NCI-H748 (cell line): ENCODE measurements around the gene SRGAP2B.
"Not testable (repeated sequence)": the region's sequence is repeated elsewhere in the genome, so short reads cannot be mapped to it uniquely, and the experiment has no call there.

Experiments
- DNase-seq: peaks from one replicate; lab custom pipeline; 2025; ENCODE audit not compliant: unreplicated experiment; lab: John Stamatoyannopoulos, UW

Gene SRGAP2B

DNA sequence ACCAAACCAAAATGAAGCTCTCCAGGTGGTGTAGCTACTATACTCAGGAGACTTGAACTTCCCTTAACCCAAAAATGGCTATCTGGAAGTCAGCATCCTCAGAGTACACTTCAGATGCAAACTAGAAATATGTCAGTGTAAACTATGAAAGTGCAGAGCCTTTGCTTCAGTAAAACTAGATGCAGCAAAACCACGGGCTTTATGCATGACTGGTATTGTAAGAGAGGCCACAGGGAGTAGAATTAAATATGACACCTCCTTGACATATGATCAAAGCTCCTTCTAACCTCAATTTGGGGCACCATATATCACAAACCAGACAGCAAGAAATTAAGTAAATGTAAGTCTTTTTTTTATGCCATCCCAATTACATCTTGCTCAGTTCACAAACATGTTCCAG lies 47.6 kb downstream of the SRGAP2B start:
- DNase-seq = not testable (repeated sequence)

DNA sequence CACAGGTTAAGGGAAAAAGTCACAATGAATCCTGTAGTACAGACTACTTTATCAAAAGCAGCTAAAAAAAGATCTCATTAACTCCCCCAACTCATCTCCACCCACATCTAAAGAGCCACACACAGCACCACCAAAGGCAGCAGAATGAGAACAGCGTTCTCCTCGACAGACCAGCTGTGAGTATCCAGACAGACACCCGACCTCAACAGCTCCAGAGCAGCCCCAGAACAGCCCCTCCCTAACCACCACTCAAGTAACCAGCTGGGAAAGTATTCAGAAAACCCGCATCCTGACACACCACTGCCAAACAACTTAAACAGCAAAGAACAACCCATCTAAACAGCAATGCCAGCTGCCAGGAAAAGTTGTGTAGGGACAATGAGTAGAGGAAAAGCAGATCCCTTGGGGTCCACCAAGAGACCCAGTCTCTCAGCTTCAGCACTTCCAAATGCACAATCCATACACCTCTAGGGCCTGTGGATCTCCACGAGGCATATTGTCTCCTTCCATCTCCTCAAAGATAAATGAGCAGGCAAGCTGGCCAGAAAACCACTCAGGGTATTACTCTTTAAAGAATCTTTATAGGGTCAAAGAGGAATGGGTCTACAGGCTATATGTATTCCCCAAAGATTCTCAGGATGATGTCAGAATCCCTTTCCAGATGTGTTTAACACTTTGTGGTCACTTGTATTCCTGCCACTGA lies 49.4 kb downstream of the SRGAP2B start:
- not testable (repeated sequence) for DNase-seq

DNA sequence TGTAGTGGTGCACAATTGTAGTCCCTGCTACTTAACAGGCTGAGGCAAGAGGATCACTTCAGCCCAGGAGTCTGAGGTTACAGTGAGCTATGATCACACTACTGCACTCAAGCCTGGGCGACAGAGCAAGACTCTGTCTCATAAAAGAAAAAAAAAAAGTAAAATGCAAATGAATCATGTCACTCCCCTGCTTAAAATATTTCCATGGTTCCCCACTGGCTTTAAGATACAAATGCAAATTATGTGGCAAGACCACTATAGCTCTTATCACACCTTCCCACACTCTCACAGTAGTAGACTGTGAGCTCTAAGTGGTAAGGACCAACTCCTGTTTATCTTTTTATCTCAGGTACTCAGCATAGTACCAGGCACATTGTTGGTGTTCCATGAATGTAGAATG lies 53.6 kb downstream of the SRGAP2B start:
- DNase-seq = not testable (repeated sequence)

DNA sequence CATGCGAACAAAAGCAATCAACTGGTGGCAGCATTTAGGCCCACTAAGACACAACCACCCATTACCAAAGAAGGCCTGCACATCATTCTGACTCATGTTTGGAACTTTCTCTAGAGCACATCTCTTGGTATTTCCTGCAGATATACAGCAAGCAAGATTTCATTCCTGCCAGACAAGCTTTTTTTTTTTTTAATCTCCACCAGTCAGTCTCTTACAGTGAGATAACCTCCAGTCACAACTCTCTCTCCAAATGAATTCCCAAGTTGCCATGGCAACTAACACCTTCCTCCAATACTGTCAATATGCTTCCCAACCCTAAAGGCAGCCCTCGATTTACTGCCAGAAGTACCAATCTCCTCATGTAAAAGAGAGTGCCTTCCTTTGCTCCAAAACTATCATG lies 59.1 kb downstream of the SRGAP2B start:
- DNase-seq = not testable (repeated sequence)

DNA sequence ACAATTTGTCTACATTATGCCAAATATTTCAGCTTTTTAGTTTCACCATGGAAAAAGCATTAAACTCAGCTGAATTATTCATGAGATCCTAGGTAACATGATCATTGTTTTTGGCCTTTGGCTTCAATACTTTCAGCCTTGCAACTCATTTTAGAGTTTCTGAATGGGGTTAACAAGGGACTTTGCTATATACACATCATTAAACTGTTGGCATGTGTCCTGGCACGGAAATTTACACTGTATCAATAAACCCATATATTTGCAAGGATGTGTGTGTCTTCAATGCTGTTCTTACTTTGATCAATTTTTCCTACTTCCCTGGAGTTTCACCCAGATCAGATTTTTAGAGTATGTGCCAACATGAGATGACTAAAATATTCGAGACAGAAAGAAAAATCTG lies 61.6 kb downstream of the SRGAP2B start:
- DNase-seq = not testable (repeated sequence)

DNA sequence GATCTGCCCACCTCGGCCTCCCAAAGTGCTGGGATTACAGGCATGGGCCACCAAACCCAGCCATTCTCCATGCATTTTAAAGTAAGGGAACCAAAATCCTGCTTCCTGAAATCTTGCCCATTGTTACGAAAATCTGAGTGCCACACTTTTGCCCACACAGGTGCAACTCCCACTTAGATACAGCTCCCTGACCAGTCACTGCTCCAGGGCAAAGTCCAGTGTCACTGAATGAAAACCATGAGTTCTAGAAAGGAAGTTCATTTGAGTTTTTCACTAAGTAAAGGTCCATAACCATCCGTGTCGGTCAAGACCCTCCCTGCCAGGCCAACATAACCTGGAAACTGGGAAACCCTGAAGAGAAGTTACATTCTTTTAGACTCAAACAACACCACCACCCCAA lies 67.9 kb downstream of the SRGAP2B start:
- DNase-seq = not testable (repeated sequence)

DNA sequence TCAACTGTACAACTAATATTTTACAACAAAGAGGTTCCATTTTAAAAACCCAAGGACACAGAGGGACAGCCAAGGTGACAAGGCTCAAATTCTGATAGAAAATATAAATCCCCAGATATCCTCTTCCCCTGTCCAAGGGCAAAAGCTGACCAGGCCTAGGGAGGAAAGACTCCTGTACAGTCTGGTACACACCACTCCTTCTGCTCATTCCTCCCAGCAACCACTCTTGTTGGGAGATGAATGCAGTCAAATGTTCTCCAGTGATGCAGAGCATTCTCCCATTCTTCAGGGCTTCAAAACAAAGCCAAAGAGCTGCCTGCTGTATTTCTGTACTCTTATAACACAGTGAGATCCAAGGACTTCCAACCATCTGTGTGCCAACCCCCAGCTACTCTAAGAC lies 69.8 kb downstream of the SRGAP2B start:
- not testable (repeated sequence) for DNase-seq

DNA sequence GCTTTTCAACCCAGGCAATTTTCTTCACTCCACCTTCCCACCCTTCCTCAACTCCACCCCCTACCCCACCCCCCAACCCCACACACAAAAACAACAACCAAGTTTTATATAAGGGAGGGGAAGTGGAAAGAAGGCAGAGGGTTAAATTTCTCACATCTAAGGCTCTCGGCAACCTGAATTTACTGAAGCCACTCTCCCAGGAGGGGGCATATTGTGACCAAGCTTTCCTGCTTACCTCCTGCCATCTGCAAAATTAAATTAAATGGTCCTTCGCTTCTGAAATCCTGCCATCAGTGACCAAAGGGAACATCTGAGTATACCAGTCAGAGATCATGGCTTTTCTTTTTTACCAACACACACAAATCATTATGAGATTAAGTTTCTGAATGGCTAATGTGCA lies 72.9 kb downstream of the SRGAP2B start:
- peak; percentile 11 for DNase-seq

DNA sequence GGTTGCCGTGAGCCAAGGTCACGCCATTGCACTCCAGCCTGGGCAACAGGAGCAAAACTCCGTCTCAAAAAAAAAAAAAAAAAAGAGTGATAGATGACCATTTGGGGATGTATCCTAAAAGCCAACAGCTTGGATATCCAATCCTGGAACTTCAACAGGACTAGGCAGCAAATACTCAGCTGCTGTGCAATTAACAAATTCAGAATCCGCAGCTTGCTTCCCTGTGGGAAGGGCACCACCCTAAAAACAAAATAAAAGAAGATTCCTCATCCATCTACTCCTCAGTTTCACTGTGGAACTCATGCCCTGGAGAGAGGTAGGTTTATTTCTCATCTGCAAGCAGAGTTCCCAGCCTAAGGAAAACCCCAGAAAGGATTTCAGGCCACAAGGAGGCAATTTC lies 73.4 kb downstream of the SRGAP2B start:
- DNase-seq = not testable (repeated sequence)

DNA sequence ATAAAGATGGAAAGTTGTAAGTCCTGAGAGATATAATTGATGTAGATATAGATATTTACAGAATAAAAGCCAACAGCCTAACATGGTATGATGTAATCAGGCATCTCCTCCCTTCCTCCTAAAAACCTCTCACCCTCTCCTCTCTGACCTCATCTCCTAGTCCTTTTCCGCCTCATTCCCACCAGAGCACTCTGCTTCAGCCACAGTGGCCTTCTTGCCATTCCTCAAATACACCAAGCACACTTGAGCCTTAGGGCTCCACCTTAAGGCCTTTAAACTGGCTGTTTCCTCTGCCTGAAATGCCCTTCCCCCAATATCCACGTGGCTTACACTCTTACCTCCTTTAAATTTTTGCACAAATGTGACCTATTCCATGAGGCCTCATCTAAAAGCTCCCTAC lies 75.4 kb downstream of the SRGAP2B start:
- not testable (repeated sequence) for DNase-seq

DNA sequence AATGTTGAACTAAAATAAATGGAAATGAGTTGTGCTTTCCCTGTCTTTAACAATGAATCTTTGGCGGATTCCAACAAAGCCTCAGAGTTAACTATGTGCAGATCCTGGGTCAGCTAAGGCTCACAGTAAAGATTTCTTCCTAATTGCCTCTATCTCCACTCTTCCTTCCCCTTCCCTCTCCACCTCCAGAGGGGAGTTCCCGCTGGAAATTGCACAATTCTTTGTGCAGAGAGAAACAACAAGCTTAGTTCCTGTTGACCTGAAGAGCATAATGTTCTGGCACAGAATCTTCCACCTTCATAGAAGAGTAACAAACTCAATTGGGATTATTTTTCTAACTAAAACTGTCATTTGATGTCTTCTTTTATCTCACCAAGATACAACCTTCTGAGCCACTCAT lies 77.4 kb downstream of the SRGAP2B start:
- not testable (repeated sequence) for DNase-seq

DNA sequence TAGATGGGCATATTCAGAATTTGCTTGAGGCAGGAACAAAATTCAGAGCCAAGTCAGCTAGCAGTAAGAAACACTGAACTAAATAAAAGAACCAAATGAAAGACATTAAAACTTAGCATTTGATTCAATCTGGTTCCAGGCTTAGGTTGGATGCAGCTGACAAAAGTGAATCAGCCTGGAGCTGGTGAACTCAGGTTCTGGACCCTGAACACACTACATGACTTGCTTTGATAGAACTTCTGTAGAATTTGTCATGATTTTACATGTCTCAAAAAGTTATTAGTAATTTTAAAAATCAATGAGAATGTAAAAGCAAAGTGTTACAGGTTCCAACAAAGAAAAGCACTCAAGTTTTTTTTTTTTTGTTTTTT lies 78.7 kb downstream of the SRGAP2B start:
- not testable (repeated sequence) for DNase-seq

DNA sequence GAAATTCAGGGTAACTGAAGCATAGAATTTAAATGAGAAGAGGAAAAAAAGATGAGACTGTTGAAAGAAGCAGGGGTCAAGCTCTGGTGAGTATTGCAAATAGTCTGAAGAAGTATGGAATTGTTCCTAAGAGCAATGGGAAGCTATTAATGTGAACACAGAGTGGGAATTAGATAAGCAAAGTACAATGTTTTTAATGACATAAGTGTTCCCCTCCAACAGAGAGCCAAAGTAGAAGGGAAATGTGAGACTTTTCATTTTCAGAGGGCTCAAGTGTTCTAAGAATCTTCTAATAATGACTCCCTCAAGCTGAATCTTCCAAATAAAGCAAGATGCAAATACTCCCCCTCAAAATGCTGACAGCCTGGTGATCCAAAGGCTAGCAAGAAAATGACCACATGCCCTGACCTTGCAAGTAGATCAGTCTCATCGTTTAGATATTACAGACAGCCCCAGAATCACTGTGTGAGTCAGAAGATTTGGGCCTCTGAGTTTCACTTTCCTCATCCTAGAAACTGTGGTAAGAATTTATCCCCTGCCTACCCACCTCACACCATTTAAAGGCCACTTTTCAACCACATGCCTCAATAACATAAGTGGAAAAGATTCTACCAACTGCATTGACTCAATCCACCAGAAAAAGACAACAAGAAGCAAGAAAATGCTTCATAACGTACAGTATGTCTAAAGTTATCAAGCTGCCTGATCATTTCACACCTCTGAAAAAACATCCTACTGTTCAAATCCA lies 79.2 kb downstream of the SRGAP2B start:
- not testable (repeated sequence) for DNase-seq

DNA sequence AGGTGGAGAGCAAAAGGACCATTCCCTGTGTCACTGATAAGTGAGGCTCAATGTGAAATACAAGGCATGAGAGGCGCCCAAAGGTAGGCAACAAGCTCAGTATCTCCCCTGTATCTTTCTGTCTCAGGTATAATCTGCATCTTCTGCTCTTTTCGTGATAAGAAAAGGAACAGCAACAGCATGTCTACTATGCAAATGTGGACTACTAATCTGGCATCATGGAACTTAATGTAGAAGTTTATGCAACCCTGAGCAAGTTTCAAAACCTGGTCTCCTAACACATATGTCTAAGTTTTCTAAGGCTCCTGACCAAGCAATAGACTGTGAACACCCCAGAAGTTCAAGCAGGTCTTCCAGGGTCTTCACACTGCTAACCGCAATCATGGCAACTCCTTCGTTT lies 81.8 kb downstream of the SRGAP2B start:
- DNase-seq = not testable (repeated sequence)

DNA sequence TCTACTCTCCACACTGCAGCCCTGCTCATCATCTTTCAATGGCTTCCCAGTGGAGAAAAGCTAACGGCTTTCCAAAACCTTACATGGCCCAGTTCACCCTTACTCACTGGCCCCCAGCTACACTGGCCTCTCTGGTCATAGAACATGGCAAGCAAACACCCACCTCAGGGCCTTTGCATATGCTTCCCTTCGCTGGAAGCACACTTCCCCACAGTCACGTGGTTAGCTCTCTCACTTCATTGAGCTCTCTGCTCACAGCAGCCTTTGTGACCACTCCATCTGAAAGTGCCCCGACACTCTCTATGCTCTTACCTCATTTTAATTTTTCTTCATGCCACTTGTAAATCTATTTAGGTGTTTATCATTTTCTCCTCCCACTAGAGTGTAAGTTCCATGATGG lies 83.3 kb downstream of the SRGAP2B start:
- not testable (repeated sequence) for DNase-seq

DNA sequence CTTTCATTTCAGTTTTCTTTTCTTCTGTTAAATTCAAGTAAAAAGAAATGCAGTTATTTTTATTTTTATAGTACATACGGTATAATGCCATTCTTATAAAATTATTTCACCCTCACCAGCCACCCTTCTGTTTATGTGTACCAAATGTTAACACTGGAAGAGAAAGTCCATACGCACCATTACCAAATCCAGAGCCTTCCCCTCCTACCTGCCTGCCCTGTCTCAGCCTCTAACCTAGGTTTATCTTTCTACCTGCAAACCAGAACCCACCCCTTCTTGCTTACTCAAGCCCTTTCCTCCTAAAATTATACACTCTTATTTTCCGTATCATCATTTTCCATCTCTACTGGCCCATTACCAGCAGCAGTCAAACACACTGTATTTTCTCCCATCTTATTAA lies 84.5 kb downstream of the SRGAP2B start:
- DNase-seq = not testable (repeated sequence)

DNA sequence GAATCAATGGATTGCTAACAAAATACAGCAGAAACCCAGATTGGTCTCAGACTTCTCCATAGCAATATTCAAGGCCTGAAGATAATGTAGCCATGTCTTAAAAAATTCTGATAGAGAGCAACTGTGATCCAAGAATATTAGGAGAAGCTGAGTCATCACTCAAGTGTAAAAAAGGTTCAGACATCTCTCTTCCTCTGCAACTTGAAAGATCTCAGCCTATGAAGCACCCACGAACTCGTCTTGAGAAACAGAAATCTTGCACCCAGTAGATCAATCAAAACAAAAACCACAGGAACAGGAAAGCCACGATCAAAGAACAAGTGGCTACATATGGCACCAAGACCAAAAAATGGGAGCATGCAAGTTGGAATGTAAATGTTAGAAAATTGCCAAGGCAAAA lies 85.2 kb downstream of the SRGAP2B start:
- DNase-seq = not testable (repeated sequence)

DNA sequence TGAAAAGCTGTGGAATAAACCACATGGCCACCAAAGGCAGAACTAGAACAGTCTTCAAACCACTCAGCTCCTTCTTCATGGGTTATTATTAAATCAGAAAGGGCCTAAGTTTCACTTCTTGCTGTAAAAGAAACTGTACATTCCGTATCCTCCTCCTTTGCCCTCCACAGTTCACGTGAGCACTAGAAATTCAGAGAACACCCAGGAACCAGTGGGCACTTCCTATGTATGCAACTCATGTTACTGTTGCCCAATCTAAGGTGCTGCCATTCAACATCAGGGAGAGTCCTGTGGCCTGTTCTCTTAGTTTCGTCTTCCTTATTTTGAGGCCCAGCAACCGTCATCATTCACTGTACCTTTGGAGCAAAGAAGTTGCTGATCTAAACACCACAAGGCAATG lies 86.7 kb downstream of the SRGAP2B start:
- not testable (repeated sequence) for DNase-seq

DNA sequence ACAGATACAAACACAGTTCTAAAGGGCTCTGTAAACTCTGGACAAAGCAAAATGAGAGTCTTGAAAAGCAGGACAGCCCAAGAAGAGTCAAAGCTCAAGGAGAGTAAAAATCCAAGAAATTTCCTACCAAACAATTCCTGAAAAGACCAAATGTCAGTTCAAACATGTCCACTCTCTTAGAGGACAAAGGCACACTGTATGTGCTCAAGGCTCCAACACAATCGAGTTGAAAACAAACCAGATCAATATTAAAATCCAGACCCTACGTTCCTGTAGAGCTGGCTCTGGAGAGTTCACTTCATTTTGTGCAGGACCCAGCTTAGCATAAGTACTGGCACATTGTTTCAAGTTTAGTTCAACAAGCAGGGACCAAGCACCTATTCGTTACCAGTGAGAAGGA lies 90.0 kb downstream of the SRGAP2B start:
- not testable (repeated sequence) for DNase-seq

DNA sequence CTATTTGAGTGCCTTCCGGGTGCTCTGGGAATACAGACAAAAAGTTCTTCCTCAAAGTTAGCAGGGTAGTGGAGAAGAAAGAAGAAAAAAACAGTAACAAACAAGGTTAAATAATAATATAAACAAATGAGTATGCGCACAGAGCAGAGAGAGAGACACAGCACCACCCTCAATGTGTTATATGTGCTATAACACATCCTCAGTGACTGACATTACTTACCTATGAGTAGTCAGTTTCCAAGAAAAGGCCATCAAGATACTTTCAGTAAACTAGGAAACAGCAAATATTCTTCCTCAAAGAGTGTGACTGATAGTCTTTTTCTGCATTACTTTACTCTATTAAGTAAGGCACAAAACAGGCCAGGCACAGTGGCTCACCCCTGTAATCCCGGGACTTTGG lies 93.7 kb downstream of the SRGAP2B start:
- DNase-seq = not testable (repeated sequence)

DNA sequence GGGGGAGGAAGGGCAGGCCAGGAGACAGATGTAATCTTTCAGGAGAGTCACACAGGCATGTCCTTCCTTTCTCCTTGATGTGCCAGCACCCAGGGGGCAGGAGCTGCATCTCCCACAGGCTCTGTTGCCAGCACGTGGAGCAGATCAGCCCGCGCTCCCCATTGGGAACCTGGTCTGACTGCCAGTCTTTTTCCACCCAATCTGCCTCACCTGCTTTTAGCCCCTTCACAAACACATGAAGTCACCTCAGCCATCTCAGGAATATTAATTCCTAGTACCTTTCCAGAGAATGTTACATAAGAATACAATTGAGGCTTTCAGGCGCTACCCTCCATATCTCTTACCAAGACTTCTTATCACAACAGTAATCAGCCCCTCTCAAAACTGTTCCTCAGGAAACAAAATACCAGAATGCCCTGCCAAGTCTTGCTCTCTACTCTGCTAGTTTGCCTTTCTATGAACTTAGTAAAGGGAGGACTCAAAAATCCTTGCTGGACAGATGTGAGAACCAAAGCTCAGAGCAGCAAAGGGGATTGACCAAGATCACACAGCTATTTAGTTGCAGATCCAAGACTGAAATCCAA lies 94.3 kb downstream of the SRGAP2B start:
- not testable (repeated sequence) for DNase-seq
